ENCODE data around the gene CCDC201.

DNA sequence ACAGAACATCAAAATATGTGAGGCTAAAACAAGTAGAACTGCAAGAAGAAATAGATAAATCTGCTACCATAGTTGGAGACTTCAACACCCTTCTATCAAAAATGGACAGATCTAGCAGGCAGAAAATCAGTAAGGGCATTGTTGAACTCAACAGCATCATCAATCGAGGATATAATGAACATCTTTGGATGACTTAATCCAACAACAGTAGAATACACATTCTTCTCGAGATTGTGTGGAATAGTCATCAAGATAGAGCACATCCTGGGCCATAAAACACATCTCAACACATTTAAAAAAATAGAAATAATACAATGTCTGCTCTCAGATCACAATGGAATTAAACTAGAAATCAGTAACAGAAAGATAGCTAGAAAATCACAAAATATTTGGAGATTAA is 25.3 kb upstream of the CCDC201 start:
- TF ChIP-seq MEF2A (IDR thresholded peaks at IDR 0.05; ENCODE audit: borderline replicate concordance, low read depth) (no peak), POLR2AphosphoS5 (IDR thresholded peaks at IDR 0.05; ENCODE audit: low read depth, low read length) (no peak), JUND (IDR thresholded peaks at IDR 0.05) (no peak), EZH2phosphoT487 (IDR thresholded peaks at IDR 0.05; ENCODE audit: borderline replicate concordance, low read depth) (no peak), YY1 (IDR thresholded peaks at IDR 0.05; ENCODE audit: low read depth) (no peak), TAF1 (IDR thresholded peaks at IDR 0.05; ENCODE audit: borderline replicate concordance, low read depth, low read length) (no peak), RAD21 (IDR thresholded peaks at IDR 0.05; ENCODE audit: low read length) (no peak)
- TF ChIP-seq, protein P1, sequence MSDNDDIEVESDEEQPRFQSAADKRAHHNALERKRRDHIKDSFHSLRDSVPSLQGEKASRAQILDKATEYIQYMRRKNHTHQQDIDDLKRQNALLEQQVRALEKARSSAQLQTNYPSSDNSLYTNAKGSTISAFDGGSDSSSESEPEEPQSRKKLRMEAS (IDR thresholded peaks at IDR 0.05; ENCODE audit: low read depth) = no peak
- TF ChIP-seq, protein P2, sequence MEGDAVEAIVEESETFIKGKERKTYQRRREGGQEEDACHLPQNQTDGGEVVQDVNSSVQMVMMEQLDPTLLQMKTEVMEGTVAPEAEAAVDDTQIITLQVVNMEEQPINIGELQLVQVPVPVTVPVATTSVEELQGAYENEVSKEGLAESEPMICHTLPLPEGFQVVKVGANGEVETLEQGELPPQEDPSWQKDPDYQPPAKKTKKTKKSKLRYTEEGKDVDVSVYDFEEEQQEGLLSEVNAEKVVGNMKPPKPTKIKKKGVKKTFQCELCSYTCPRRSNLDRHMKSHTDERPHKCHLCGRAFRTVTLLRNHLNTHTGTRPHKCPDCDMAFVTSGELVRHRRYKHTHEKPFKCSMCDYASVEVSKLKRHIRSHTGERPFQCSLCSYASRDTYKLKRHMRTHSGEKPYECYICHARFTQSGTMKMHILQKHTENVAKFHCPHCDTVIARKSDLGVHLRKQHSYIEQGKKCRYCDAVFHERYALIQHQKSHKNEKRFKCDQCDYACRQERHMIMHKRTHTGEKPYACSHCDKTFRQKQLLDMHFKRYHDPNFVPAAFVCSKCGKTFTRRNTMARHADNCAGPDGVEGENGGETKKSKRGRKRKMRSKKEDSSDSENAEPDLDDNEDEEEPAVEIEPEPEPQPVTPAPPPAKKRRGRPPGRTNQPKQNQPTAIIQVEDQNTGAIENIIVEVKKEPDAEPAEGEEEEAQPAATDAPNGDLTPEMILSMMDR (IDR thresholded peaks at IDR 0.05) = no peak
